NCI-H460 (cell line): Measurements from ENCODE around the gene SHROOM3. TPM values are rescaled to one million over a fixed set of nuclear protein-coding genes. Genes with fewer than 3 reads are reported as not detected.

Experiments
- DNase-seq: peaks from one replicate; pipeline ENCODE4 v3.0.0-alpha.2; 2016; ENCODE audit warnings: low read depth; ENCODE audit errors: extremely low read depth
- total RNA-seq: library from RNA; depleted of rRNA; stranded (reverse); fragments of >200 nt; shearing (Covaris generic); gene quantifications from 2 replicates; pipeline ENCODE4 v1.2.3, GENCODE V29; 2014

The SHROOM3 gene
- total RNA-seq, 1 experiment from 2014 or later: 0.40 TPM

DNA sequence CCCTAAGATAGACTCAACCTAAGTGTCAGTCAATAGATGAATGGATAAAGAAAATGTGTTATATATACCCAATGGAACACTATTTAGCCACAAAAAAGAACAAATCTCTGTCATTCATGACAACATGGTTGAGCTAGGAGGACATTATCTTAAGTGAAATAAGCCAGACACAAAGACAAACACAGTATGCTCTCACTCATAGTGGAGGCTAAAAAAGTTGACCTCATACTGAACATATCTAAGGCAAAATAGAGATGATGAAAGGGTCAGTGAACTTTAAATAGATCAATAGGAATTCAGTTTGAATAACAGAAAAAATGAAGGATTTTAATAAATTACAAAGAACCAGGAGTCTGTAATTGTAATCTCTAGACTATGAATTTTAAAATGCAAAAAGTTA lies 356.4 kb downstream of the SHROOM3 start:
- no peak for DNase-seq

DNA sequence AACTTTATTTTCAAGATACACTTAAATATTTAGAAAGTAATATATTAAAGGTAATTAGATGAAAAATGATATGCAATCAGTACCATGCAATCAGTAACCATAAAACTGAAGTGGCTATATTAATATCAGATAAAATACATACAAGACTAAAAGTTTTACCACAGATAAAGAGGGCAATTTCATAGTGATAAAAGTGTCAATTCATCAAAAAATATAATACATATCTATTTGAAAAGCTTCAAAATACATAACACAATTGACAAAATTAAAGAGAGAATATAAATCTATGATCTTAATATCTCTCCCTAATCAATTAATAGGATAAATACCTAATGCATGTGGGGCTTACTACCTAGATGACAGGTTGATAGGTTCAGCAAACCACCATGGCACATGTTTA lies 357.4 kb downstream of the SHROOM3 start:
- no peak for DNase-seq

DNA sequence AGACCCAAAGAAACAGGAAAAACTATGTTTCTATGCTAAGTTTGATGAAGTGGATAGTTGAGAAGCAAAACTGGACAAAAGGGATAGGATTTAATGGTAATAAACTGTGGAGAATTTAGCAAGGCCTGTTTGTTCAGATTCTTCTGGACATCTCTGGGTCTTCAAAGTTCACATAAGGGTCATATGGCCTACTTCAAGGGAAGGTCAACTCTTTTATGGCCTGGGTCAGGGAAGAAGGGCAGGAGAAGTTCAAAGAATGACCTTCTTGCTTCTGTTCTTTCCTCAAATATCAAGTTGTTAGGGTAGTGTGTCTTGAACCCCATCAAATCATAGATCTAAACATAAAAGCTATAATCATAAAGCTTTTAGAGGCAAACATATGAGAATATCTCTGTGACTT lies 360.2 kb downstream of the SHROOM3 start:
- DNase-seq: no peak

DNA sequence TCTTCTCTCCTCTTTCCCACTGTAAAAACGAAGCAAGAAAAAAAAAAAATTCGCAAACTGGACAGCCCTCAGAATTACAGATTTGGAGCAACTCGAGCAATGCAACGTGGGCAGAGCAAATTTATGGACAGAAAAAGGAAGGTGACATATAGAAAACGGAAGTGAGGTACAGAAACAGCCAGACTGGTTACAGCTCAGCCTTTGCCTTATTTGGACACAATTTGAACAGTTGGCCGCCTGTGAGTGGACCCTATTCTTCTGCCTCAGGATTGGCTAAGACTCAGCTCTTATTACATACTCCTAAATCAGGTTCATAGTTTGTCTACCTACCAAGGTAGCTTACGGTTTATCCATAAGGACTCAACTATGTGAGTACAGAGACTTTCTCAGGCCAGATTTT lies 364.1 kb downstream of the SHROOM3 start:
- DNase-seq: no peak

DNA sequence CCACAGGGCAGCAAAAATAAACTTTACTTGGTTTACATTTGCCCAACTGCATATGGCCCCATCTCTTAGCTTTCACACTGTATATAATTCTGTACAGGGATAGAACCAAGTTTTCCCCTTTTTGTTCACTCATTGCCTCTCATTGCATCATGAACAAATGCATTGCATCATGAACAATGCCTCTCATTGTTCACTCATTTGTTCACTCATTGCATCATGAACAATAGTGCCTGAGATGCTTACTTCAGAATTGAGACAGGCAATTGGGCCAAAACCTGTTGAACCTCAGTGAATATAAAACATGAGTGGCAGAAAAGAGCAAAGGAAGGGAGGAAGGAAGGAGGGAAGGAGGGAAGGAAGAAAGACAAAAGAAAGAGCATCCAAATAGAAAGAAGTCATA lies 364.7 kb downstream of the SHROOM3 start:
- no peak for DNase-seq

DNA sequence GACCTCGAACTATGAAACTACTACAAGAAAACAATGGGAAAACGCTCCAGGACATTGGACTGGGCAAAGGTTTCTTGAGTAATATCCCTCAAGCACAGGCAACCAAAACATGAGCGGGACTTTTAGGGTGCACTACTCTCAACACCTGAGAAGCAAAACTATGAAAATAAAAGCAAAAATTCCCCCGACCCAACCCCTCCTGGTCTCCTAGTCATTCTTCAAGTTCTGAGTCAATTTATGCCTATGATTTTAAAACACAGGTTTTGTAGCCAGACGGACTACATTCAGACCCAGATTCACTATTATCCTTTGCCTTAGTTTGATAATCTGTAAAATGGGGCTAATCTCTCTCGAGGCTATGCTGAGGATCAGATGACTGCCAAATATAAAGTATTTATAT lies 365.9 kb downstream of the SHROOM3 start:
- no peak for DNase-seq

DNA sequence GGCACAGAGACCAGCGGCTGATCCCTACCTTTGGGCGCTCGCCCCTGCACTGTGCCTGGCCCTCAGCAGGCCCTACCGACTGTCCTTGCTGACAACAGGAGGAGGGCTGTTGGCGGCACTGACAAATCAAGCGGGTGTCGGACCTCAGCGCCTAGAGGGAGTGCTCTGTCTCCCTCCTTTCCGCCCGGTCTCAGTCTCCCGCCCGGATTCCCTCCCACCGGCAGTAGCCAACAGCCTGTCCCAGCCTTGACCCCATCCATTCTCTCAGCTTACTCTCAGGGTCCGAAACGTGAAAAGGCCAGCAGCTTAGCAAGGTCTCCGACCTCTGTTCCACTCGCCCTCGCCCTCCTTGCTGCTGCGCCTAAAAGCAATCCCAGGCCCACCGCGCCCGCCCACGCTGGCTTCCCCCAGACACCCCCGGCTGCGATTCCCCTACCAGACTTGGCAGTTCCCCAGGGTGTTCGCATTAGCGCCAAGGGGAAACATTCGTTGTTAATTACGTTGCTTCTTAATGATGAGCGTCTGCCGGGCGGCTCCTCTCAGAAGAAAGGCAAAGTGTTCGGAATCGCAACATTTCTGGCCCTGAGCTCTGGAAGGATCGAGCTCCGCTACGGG lies 366.7 kb downstream of the SHROOM3 start:
- no peak for DNase-seq

DNA sequence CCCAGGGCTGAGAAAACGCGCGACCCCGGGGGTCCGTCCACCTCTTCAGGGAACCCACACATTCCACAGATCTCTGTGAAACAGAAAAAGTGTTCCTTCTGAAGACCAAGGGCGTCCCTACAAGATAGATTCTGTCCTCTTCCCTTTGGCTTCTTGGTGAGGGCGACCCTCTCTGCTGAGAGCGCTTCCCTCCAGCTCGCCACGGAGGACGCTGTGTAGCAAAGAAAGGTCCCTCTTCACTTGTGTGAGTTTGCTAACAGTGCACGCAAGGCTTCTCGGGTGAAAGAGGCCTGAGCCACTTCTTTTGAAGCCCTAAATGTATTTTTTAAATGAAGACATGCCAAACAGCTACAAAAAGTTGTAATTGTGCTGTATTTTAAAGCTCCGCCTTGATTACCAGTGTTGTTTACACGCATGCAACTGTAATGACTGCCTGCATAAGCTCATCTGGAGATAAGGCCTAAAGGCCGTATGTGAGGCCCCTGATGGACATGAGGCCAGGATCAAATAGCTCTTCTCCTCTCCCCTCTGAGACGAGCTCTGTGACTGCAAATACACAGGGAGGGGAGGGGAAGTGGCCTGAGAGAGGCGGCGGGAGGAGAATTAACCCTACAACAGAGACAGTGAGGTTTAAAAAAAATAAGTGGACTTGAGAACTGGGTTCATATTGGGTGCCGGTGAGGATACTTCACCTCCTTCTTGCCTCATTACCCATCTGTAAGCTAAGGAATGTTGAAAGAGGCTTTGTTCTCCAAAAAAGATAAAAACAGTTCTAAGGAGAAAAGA lies 367.4 kb downstream of the SHROOM3 start:
- DNase-seq: no peak

DNA sequence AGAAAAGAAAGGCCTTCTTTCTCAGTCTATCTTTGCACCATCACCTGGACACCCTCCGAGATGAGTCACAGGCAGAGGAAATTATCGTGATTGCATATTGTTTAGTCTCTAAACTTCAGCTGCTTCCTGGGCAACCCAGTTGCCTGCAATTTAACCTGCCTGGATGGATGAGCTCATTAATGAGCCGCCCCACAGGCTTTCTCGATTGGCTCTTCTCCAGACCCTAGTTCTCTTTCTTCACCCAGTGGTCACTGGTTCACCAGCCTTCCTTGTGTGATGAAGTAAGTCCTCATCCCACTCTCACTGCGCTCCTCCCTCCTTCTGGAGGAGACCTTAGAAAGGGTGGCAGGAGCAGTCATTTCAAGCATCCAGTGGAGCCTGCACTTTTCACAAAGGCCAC lies 368.5 kb downstream of the SHROOM3 start:
- DNase-seq: no peak

DNA sequence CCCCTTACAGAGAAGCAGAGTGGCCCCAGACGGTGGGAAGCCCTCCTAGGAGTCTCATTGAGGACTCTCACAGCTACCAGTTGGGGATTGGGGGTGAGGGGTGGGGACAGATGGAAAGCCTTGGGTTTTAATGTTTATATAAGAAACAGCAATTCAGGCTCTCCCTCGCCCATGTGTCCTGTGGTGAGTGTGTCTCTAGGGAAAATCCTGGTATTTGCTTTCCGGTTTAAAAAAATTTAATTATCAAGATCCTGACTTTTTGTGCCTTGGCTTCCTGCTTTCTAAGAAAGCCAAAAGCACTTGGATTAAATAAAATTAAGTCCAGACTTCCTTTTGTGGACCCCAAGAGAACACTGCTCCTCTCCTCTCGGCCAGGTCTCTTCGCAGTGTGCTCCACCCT lies 369.1 kb downstream of the SHROOM3 start:
- DNase-seq: no peak

DNA sequence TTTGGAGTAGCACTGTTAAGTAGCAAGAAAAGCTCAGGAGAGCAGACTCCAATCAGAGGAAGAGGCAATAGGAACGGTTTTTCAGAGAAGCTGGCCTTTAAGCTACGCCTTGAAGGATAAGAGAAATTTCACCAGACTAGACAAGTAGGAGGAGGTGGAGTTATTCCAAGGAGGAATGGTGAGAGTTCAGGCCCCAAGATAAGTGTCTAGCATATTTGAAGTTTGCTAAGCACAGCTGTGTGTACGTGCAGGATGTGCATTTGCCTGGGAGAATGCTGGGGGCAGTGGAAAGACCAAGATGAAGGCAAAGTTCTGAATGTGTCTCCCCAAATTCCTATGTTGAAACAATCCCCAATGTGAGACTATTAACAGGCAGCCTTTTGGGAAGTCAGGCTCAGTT lies 371.3 kb downstream of the SHROOM3 start:
- DNase-seq: no peak

DNA sequence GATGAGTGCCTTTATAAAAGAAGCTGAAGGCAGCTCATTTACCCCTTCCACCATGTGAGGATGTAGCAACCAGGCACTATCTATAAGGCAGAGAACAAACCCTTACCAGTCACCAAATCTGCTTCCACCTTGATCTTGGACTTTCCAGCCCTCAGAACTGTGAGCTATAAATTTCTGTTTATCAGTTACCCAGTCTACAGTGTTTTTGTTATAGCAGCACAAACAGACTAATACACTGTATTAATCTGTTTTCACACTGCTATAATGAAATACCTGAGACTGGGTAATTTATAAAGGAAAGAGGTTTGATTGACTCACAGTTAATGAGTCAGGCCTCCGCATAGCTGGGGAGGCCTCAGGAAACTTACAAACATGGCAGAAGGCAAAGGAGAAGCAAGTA lies 371.7 kb downstream of the SHROOM3 start:
- no peak for DNase-seq

DNA sequence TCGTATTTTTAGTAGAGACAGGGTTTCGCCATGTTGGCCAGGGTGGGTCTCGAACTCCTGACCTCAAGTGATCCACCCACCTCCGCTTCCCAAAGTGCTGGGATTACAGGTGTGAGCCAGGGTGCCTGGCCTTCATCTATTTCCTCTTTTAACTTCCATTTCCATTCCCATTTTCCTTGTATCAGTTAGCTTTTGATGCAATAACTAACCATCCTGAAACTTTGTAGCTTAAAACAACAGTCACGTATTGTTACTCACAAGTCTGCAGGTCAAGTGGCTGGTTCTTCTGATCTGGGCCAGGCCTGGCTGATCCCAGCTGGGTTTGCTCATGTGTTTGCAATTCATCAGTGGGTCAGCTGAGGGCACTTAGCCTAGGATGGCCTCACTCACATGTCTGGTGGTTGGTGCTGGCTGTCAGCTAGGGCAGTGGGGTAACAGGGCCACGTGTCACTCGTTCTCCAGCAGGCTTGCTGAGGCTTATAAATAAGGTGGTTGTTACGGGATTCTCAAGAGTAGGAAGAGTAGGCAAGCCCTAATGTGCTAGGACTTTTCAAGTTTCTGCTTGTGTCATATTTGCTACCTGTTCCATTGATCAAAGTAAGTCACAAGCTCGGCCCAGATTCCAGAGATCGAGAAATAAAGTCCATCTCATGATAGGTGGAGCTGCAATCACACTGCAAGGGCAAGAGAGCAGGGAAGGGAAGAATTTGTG lies 374.7 kb downstream of the SHROOM3 start:
- no peak for DNase-seq

DNA sequence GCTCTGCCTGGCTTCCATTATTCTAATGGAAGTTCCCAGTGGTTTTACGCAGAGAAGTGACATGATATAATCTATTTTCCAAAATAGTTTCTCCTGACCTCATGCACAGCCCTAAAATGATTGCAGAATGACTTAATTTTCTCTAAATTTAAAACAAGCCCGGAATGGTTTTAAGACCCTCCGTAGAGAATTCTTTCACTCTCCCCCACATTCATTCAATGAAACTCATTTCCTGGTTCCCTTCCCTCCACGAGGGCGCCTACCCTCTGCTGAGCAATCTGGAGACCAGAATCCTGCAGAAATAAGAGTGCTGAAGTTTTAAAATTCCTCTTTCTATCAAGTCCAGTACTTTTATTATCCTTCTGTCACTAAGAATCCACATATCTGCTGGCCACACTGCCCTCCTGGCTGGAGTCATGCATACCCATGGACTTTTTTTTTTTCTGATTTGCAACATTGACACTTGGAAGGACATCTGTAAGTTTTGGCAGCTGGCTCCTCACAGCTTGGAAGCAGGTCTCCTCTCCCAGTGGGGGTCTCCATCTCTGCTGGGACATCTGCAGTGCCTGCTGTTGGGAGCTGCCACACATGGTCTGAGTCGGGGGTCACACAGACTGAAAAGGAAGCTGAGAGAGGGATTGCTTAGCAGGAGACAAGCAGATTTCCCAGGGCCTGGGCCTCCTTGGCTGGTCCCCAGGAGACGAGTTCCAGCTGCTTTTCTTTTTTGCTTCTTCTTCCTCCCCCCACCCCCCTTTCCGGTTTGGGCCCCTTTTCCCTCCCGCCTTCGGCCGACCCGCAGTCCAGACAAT lies 376.8 kb downstream of the SHROOM3 start:
- no peak for DNase-seq

DNA sequence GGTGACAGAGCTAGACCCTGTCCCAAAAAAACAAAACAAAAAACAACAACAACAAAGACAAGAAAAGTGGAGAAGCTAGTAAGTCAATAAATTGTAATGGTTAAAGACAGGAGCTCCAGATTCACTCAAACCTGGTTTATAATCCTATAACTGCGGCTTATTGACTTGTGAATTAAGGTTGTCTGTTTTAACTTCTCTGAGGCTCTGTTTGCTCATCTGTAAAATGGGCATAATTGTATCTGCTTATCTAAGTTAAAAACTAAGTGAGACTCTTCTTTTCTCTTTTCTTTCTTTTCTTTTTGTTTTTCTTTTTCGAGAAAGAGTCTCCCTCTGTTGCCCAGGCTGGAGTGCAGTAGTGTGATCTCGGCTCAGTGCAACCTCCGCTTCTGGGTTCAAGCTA lies 378.0 kb downstream of the SHROOM3 start:
- DNase-seq: no peak

DNA sequence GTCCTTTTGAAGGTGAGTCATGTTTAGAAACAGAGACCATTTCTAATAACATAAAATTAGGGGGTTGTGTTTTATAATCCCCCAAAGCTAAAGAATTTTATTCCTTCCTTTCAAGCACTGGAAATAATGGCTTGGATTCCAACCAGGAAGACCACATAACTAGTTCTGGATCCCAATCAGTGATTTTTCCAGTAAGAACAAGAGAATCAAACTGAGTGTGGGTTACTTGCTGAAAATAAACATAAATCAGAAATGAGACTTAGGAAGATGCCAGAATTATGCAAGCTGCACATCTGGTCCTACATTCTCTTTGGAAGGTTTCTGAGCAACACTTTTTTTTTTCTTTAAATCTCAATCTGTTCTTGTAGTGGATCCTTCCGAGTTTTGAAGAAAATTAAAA lies 386.6 kb downstream of the SHROOM3 start:
- DNase-seq: no peak

DNA sequence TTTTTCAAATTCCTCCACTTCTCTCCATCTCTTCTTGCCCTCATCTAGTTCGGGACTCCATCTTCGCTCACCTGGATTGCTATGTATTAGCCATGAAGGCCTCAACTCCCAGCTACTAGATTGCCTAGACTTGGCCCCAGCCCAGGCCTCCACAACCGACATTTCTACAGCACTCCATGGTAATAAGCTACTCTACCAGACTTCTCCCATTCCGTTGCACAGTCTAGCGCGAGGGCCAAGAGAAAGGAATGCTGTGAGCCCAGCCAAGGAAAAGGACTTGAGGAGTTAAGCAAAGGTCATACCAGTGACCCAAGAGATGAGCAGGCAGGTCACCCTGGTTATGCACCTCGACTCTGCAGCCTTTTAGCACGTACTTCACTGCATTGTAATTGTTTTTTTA lies 387.3 kb downstream of the SHROOM3 start:
- DNase-seq: no peak

DNA sequence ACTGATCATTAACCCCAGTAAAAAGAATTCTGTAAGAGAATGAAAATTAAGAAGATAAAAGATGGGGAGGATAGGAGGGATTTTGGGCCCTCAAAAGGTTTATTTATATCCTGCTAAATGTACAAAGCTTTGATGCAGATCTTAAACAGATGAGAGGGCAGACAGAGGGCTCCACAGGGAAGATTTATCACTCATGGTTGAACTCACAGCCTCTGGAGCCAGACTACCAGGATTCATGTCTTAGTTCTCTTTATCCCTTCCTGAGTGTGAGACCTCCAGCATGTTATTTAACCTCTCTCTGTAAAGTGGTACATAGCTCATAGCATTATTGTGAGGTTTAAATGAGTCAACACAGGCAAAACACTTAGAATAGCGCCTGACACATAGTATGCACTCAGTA lies 388.5 kb downstream of the SHROOM3 start:
- no peak for DNase-seq

DNA sequence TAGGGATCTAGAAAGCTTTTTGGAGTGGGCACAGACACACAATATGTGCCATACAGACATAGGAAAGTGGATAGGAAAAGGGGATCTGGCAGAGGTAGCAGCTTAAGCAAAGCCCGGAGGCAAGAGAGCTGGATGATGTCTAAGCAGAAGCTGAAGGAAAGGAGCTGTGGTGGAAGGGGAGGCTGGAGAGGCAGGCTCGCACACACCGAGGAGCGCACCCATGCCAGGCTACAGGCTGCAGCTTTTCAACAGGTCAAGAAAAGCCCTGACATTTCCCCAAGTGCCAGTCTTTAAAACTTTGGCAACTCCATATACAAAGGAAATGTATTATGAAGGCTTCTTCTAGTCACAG lies 395.6 kb downstream of the SHROOM3 start:
- no peak for DNase-seq

DNA sequence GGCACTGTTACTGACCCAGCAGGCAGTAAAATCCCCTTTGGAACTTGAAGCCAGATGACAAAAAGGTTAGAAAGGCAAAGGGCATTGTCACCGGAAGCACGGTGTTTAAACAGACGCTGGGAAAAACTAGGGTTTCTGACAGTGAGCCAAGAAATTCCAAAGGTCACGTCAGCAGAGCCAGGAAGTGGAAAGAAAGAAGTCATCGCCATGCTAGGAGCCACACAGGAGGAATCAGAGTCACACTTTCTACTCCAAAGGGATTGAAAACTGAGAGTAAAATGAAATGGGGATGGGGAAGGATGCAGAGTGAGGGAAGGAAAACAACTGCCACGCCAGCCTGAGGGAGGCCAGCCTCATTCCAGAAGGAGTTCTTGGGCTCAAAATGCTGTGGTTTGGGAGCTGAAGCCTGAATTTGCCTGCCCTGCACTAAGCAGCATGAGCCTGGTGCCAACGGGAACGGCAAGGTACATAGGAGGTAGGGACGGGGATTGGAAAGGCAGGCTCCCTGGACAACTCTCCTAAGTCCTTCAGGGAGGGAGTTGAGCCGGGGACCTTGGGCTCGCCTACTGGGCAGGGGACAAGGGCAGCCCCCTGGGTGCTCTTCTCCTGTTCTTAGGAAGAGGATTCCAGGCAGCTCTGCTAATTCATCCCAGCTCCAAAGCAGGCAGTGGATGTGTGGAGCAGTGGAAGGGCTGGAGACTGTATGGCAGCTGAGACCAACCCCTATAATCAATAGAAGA lies 396.1 kb downstream of the SHROOM3 start:
- DNase-seq: peak; percentile 87
